GM19468 (cell line): ENCODE data around the gene DPP10.
"Not testable (repeated sequence)": the region's sequence is repeated elsewhere in the genome, so short reads cannot be mapped to it uniquely, and the experiment has no call there.

Experiments used
- ATAC-seq: cut with Tn5 transposase; IDR thresholded peaks from one replicate; pipeline ENCODE4 v1.9.1; 2021; ENCODE audit warnings: mild to moderate bottlenecking, moderate library complexity, moderate number of reproducible peaks; ENCODE audit not compliant: unreplicated experiment; ENCODE audit errors: extremely low read depth

Gene DPP10

GRCh38 chr2:114499101-114499500 is 56.7 kb downstream of the DPP10 start:
- ATAC-seq = no peak

GRCh38 chr2:114507744-114508143 is 65.3 kb downstream of the DPP10 start:
- no peak for ATAC-seq

GRCh38 chr2:114515882-114516281 is 73.4 kb downstream of the DPP10 start:
- ATAC-seq = no peak

GRCh38 chr2:114517580-114517979 is 75.1 kb downstream of the DPP10 start:
- ATAC-seq = no peak

GRCh38 chr2:114518738-114519137 is 76.3 kb downstream of the DPP10 start:
- no peak for ATAC-seq

- ATAC-seq = not testable (repeated sequence)
These were observed 80.2 kb downstream of the DPP10 start for GRCh38 chr2:114522612-114523011.

- no peak for ATAC-seq
These were observed 83.5 kb downstream of the DPP10 start for GRCh38 chr2:114525955-114526354.

GRCh38 chr2:114526841-114527240 is 84.4 kb downstream of the DPP10 start:
- no peak for ATAC-seq

GRCh38 chr2:114527330-114527983 is 85.0 kb downstream of the DPP10 start:
- no peak for ATAC-seq

- ATAC-seq = no peak
These were observed 92.0 kb downstream of the DPP10 start for GRCh38 chr2:114534116-114535084.

- no peak for ATAC-seq
These were observed 95.3 kb downstream of the DPP10 start for GRCh38 chr2:114537777-114538176.

GRCh38 chr2:114542695-114543094 is 100.3 kb downstream of the DPP10 start:
- ATAC-seq = no peak

GRCh38 chr2:114543236-114543766 is 100.9 kb downstream of the DPP10 start:
- no peak for ATAC-seq

- no peak for ATAC-seq
These were observed 102.6 kb downstream of the DPP10 start for GRCh38 chr2:114545052-114545451.

- no peak for ATAC-seq
These were observed 104.1 kb downstream of the DPP10 start for GRCh38 chr2:114546531-114546930.

GRCh38 chr2:114548151-114548550 is 105.7 kb downstream of the DPP10 start:
- ATAC-seq = no peak

GRCh38 chr2:114550364-114550763 is 107.9 kb downstream of the DPP10 start:
- ATAC-seq = no peak

GRCh38 chr2:114550895-114551793 is 108.7 kb downstream of the DPP10 start:
- ATAC-seq = no peak

GRCh38 chr2:114553027-114553426 is 110.6 kb downstream of the DPP10 start:
- ATAC-seq = no peak

GRCh38 chr2:114569166-114569565 is 126.7 kb downstream of the DPP10 start:
- ATAC-seq = no peak
